ENCODE results near the gene MRPL14.

The MRPL14 gene

DNA sequence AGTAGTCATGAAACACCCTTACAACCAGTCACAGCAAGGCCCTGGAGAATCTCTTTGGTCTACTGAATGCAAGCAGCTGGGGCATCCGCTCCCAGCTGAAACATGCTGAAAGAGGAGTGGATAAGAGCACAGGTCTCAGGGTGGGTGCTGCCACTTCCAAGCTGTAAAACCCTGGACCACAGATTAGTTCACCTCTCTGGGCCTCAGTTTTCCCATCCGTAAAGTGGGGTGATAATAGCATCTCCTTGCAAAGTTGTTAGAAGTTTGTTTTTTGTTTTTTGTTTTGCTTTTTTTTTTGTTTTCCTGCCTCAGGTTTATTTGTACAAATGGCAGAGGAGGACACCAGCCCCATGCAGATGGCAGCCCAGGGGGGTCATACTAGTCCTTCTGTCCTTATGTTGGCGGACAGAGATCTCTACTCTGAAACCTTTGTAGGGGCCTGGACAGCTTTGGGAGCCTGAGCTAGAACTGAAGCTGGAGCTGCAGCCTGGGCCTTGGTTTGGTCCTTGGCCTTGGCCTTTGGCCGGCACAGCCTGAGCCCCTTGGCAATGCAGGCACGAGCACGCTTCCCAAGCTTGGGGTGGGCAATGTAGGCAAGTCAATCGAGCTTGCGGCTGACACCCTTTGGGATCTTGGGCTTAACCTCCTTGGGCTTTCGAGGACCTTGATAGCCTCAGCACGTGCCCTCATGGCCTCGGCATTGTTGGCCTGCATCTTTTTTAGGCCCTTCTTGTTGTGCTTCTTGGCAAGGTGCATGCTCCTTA is 38.2 kb downstream of the MRPL14 start:
- intact Hi-C loops (cut with DNase I) = no loop called here
- DNase-seq = no peak

DNA sequence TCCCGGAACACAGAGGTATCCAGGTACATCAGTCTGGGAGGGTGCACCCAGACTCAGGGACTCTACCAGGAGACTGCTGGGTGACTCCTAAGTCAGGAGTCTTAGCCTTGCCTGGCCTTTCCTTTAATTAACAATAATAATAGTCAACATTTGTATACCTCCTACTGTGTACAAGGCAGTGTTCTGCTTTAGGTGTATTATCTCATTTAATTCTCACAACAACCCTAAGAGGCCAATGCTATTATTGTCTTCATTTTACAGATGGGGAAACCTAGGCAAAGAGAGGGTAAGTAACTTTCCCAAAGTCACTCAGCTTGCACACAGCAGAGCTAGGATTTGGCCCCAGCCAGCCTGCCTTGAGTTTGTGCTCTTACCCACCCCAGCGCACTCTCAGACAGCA is 39.6 kb downstream of the MRPL14 start:
- DNase-seq = no peak
- intact Hi-C loops (cut with DNase I) = no loop called here

DNA sequence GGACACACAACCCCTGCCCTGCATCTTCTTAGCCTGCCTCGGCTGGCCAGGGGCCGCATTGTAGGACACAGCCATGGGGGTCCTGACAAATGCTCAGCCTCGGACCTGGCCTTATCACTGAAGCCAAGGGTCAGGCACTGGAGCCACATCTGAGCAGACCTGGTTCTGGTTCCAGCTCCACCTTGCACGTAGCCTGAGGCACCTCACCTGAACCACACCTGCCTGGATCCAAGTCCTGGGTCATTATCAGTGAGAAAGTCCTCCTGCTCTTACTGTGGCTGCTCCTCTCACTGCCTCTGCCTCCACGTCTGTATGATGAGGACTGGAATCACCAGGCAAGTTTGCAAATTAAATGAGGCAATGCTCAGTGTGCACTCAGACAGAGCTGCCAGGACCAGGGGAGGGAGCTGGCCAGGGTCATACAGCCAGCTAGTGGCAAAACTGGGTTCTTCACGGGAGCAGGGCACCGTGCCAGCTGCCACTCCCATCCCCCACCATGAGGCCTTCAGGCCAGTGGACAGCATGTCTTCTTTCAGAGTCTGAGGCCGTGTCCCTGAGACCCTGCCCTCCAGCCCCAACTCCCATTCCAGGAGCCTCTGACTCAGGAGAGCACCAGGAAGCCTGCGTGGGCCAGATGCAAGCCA is 40.2 kb downstream of the MRPL14 start:
- peak in 5 of 42 donors; percentile 12 to 49 (median 36) for DNase-seq
- intact Hi-C loops (cut with DNase I) = no loop called here

DNA sequence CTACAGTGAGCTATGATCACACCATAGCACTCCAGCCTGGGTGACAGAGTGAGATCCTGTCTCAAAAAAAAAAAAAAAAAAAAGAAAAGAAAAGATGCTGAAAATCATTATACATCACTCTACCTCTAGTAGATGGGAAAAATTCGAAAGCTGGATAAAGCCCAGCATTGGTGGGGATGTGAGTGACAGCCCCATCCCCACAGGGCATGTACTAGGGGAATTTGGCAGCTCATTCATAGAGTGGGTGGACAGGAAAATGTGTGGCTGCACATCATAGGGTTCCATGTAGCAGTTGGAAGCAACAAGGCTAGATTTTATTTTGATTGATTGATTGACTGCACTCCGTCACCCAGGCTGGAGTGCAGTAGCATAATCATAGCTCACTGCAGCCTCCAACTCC is 42.0 kb downstream of the MRPL14 start:
- peak in 6 of 42 donors; percentile 30 to 55 (median 45) for DNase-seq
- intact Hi-C loops (cut with DNase I) = no loop called here

DNA sequence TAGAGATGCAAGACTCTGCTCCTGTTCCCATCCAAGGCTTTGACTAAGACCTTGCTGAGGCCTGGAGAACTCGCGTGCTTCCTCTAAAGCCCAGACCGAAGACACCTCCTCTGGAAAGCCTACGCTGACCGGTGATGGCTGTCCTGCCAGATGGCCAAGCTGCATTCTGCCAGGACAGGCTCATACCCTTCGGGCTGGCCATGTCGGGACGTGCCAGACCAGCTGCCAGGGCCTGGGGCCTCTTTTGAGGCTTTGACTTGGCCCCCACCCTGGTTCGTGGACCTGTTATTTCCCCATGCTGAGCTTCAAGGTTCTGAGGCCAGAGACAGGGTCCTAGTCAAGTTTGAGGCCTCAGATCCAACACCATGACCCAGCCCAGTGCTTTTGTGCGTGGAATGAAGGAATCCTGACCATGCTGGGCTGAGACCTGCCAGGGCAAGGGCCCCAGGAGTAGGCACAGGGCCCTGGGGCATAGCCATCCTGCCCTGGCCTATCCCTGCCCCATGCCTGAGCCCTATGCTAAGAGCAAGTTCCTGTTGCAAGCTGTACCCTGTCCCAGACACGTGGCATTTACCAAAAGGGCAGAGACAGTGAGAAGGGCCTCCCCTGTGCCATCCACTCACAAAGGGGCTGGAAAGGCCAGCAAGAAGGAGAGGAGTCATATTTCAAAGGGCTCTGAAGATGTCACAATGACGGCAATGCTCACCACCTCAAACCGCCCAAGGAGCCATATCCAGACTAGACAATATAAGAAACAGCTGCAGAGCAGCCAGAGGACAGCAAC is 42.8 kb downstream of the MRPL14 start:
- intact Hi-C loops (cut with DNase I) = no loop called here
- DNase-seq = no peak

DNA sequence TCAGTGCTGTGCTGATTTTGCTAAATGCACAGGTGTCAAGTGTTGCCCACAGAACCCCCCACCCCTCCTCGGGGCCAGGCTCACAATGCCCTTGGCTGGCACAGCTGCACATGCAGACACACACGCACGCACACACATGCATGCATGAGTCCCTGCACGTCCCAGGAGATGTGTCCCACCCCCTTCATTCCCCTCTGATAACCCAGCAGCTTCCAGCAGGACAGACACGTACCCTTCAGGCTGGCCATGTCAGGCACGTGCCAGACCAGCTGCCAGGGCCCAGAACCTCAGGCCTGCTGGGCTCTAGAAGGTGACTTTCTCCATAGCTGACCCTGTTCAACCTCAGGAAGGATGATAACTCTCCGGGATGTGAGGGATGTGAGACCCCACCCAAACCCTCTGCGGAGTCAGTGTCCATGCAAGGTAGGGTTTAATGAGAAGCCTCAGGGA is 44.4 kb downstream of the MRPL14 start:
- no peak for DNase-seq
- intact Hi-C loops (cut with DNase I) = no loop called here

DNA sequence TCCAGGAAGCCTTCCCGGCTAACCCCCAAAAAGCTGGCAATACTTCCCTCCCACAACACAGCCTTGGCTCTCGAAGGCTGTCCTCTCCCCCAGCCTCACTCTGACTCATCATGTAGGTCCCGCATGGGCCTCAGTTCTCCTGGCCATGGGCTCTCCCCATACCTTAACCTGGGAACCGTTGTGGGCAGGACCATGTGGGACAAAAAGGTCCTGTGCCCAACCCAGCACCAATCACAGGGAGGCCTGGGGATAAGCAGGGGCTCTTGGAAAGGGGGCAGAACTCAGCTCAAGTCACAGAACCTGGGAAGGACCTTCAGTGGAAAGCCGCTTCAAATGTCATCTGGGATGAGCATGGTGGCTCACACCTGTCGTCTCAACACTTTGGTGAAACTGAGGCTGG is 45.5 kb downstream of the MRPL14 start:
- DNase-seq = no peak
- intact Hi-C loops (cut with DNase I) = no loop called here

DNA sequence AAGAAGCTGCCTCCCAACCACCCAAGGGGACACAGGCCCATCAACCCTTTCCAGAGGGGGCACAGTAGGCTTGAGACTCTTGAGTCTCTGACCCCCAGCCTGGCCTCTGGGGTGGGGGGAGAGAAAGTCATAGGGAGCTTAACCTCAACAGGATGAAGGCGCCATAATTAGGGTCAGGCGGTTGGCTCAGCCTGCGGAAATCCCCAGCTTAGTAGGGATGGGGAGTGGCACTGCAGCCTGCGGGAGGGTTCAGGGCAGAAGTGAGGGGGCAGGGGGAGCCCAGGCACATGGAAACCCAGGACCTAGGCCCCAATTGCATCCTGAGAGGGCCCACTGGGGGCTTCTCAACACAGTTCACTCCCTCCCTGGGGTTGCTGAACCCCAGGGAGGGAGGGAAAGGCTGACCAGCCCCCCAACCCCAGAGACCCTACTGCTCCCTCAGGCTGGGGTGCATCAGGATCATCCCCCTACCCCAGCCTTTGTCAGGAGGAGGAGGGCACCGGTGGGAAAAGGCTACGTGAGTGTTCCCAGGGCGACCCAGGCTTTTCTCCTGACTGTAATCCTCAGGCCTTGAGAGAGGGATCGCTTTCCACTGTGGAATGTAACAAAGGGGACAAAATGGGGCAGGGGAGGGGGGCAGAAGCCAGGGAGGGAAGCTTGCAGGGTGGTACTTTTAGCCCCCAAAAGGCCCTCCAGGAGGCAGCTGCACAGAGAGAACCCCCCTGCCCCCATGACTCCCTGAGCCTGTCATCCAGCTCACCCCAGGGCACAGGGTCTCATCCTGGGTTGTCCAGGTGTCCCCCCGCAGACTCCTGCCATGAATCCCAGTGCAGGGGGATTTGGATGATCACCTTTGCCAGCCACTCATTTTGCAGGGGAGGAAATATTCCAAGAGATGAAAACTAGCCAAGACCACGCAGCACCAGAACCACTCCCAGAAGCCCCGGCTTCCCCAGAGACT is 46.4 kb downstream of the MRPL14 start:
- no peak for DNase-seq
- intact Hi-C loops (cut with DNase I) = no loop called here

DNA sequence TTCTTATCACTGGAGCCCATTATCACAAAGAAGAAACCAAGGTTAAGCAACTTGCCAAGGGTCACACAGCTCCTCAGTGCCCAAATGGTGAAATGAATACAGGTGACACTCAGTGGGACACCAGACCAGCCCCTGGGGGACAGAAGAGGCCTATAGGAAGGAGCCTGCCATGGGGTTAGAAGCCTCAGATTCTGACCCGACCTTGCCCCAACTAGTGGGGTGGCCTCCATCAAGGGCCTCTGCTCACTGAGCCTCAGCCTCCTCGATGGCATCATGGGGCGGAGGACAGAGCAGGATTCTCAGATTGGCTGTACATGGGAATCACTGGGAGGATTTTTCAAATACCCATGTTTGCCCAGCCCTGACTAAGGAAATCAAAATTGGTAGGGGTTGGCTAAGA is 47.6 kb downstream of the MRPL14 start:
- DNase-seq = no peak
- intact Hi-C loops (cut with DNase I) = loop anchor here (5.0 to 10.0 kb wide), 2 partner anchors 205 to 412 kb away; no protein-coding TSS in a partner anchor

DNA sequence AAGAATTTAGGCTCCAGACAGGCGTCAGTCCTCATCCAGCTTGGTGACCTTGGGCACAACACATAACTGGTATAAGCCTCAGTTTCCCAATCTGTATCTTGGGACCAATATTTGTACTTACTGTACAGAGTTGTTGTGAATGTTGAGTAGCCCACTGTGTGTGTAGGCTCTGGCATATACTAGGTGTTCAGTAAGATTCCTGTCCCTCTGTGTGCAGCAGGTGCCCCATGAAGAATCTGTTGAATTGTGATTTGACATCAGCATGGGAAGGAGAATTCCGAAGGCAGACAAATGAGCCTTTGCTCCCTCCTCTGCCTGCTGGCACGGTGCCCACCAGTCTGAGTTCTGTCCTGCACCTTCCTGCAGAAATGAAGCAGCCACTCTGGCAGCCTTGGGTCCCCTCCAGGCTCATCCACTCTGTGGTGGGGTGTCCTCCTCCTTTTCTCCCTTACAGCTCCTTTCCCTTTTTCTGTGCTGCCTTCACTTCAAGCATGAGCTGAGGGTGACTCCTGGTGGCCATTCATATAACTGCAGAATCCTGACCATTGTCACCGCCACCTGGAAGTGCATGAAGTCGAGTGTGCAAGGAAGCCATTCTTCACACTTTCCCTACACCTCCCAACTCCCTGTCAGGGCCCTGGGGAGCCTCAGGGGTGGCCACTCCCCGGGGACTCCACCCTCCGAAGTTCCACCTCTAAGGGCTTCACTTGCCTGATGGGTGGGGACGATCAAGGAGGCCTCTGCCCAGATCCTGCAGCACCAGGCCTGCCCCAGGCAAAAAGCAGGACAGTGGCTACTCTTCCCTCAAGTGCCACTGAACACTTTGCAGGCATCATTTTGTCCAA is 48.2 kb downstream of the MRPL14 start:
- peak in 41 of 42 donors; percentile 38 to 92 (median 81) for DNase-seq
- intact Hi-C loops (cut with DNase I) = loop anchor here (5.0 to 10.0 kb wide), 2 partner anchors 204 to 412 kb away; no protein-coding TSS in a partner anchor

DNA sequence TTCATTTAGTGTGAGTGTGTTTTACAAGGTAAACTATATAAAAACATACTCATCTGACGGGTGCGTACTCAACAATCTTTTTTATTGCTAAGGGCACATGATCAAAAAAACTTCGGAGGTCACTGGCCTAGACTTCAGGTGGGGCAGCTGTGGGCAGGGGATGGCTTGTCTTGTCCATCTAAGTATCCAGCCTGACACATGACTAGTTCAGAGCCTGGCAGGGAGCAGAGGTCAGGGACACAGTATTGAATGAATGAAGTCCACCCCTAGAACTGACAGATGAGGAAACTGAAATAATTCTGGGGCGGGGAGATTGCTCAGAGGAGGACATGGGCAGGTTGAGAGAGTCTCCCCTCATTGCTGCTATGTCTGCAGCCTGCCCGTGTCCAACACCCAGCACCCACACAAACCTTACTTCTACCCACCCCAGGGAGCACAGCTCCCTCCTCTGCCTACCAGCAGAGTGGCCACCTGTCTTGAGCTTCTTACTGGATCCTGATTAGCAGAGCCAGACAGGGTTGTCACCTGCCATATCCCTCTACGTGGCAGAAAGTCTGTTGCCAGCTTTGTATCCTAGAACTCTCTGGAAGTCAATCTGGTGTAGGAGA is 48.9 kb downstream of the MRPL14 start:
- intact Hi-C loops (cut with DNase I) = loop anchor here (5.0 to 10.0 kb wide), 2 partner anchors 204 to 411 kb away; no protein-coding TSS in a partner anchor
- DNase-seq = no peak

DNA sequence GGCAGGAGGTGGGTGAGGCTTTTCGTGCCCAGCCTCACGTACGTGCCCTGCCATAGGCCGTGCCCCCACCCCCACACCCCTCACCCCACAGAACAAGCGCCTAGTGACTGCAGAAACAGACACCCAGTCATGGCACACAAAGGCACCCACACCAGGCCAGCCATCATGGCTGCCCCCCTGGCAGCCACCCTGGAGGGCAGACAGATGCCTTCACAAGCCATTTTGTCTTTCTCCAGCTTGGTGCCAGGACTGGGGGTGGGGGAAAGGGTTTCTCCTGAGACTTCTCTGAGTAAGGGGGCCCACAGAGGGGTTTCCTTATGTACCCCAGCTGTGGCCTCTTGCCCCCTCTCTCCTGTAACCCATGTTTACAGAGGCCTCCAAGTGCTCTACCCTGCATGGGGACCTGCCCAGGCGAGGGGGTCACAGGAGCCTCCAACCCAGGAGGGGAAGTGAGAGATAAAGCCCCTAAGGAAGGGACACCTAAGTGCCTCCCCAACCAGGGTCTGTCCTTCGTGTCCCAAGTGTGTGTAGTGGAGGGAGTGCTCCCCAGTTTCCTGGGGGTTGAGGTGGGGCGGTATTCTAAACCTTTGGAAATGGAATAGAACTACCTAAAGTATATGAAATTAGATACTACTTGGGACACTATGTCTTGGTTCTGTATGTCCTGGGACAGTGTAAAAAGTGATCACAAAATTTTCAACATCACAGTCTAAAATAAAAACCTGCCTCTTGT is 49.9 kb downstream of the MRPL14 start:
- intact Hi-C loops (cut with DNase I) = loop anchor here (5.0 to 10.0 kb wide), 2 partner anchors 203 to 410 kb away; no protein-coding TSS in a partner anchor
- peak in 5 of 42 donors; percentile 21 to 38 (median 36) for DNase-seq

DNA sequence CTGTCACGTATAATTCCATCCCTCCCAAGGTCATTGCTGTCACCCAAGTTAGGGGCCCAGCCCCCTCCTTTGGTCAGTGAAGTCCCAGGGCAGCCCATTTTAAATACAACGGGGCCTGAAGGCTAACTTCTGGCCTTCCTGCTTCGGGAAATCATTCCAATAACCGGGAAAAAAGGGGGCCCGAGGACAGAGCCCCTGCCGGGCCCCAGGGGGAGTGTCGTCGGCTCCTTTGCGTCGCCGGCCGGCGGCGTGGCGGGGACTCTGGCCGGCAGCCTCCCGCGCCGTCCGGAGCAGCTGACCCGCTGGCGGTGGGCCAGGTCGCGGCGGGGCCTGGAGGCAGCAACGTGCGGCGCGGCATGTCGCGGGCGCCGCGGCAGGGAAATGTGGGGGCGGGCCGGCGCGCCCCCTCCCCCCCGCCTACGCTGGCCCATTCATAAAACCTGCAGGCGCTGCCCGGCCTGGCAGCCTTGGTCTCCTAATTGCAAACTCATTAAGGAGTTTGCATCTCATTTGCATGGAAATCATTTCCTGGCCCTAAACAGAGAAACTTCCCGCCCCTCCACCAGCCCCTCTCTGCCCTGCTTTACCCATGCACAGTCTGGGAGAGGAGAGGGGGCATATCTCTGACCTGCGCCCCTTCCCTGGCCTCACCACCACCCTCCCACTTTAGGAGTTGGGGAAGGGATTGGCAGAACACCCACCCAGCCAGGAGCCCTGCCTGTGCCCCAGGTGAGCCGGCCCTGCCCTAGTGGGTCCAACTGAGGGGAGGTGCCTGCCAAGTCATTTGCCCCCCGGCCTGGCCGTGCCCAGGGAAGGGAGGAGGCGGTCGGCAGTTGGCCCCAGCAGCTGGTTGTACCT is 50.7 kb downstream of the MRPL14 start:
- peak in 37 of 42 donors; percentile 27 to 82 (median 64) for DNase-seq

DNA sequence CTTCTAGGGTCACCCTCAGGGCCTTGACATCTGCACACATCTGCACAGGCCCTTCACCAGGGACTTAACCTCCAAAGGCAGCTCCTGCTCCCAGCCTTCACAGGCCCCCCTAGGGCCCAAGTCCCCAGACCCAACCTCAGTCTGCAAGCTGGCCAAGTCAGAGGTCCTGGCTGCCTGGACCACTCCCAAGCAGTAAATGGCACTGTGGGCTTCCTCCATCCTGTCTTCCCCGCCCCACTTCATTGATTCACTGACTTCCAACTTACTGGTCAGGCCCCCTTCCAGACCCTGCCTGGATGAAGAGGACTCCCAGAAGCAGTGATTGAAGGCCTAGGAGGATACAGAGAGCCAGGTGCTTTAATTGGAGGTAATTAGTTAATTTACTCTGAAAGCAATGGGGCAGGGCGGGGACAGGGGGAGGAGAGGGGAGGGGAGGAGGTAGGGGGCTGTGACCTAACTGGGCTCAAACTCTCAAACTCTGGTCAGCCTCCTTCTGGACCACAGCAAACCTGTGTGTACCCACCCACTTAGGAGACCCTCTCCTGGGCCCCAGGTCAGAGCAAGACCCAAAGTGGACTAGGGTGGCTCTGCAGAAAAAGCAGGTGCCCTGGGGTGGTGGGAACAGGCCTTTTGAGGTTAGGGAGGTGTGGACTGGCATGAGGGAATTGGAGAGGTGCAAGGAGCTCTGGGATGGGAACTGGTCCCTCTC is 51.5 kb downstream of the MRPL14 start:
- intact Hi-C loops (cut with DNase I) = loop anchor here (2.0 to 10.0 kb wide), 3 partner anchors 201 to 408 kb away; no protein-coding TSS in a partner anchor
- no peak for DNase-seq

More for the DNA sequence above, 50.7 kb downstream of the MRPL14 start:
- intact Hi-C loops (cut with DNase I) = loop anchor here (5.0 to 10.0 kb wide), 2 partner anchors 202 to 409 kb away; no protein-coding TSS in a partner anchor

Data from head of caudate nucleus (tissue), 42 donors.